Adrenal gland (tissue), 12 donors: Measurements from ENCODE around the gene GNB5. TPM values are rescaled to one million over a fixed set of nuclear protein-coding genes. Genes with fewer than 3 reads are reported as not detected.
A peak's percentile ranks its signal among the peaks of the same experiment; 100 is the strongest.

ENCODE experiments used
- DNase-seq, 7 donors: peaks; one replicate each; pipeline ENCODE4 v3.0.0-alpha.2; 2019 to 2020
- H3K27ac ChIP-seq, 5 donors: fragments of 200-600 bp; sonication (generic) in 4 of 5; 1 replicate in 3 of 5; 2 replicates in 2 of 5; pipeline versions ENCODE4 v1.5.1 to v1.8.0; 2016 to 2020; ENCODE audit warnings: mild to moderate bottlenecking in 1 of 5
- H3K27me3 ChIP-seq: fragments of 200-600 bp; 2 replicates; pipeline ENCODE4 v1.8.0; 2021
- H3K36me3 ChIP-seq, 2 donors: fragments of 200-600 bp; replicated peaks in 1 of 2; 1 replicate in 1 of 2; 2 replicates in 1 of 2; pipeline versions ENCODE4 v1.5.1 to v1.8.0; 2018 to 2022
- H3K4me1 ChIP-seq, 2 donors: fragments of 200-600 bp; replicated peaks in 1 of 2; 1 replicate in 1 of 2; 2 replicates in 1 of 2; pipeline versions ENCODE4 v1.5.1 to v1.8.0; 2018 to 2021
- H3K4me3 ChIP-seq, 4 donors: fragments of 200-600 bp; sonication (generic) in 3 of 4; one replicate each; pipeline ENCODE4 v1.5.1; 2016 to 2018
- H3K9me3 ChIP-seq, 3 donors: fragments of 200-600 bp; sonication (generic) in 1 of 3; replicated peaks in 1 of 3; 1 replicate in 2 of 3; 2 replicates in 1 of 3; pipeline versions ENCODE4 v1.5.1 to v1.8.0; 2016 to 2021
- POLR2A ChIP-seq, 2 donors: fragments of 450-650 bp; IDR thresholded peaks; one replicate each; pipeline ENCODE4 v1.6.1; 2017; ENCODE audit warnings: antibody characterized with exemption in 2 of 2, mild to moderate bottlenecking in 2 of 2, moderate library complexity in 1 of 2
- WGBS, 4 donors: extraction: QIAGEN DNeasy Blood & Tissue Kit in 2 of 4; methylation state at CpG; one replicate each; pipeline versions ENCODE4 v1.1.5 to v1.1.7; 2013 to 2017; 5-methylcytosine and 5-hydroxymethylcytosine counted together
- intact Hi-C, 2 donors: fragments of 100-400 bp; cut with DNase I; formaldehyde crosslinking; loops; one replicate each; pipeline versions ENCODE4 v1.14.1 to v1.15.0; 2022 to 2023
- polyA plus RNA-seq, 3 donors: library from polyadenylated mRNA; stranded (reverse); fragments of 200-250 nt in 2 of 3; fragments of 350-450 nt in 1 of 3; fragmentation: Illumina TruSeq in 1 of 3; extraction: RNeasy Lipid Tissue Mini Kit (QIAGEN cat#74804) in 1 of 3; gene quantifications; one replicate each; pipeline ENCODE4 v1.2.3, GENCODE V29; 2013 to 2014
- total RNA-seq, 9 donors: library from RNA; depleted of rRNA in 4 of 9; stranded (reverse); fragments of >200 nt in 4 of 9; fragments of 120-200 nt in 1 of 9; fragmentation: NEBNext Ultra II Directional in 1 of 9; extraction: Animal tissue kit (Norgen Biotek cat#: 25700) in 1 of 9; gene quantifications; one replicate each; pipeline versions ENCODE4 v1.1.0 to v1.2.4, GENCODE V29; 2013 to 2023
- TF ChIP-seq, protein P1 (sequence below), 6 experiments: fragments of 450-650 bp in 4 of 6; fragments of 200-600 bp in 2 of 6; sonication (generic) in 1 of 6; IDR thresholded peaks; 1 replicate in 5 of 6; 2 replicates in 1 of 6; pipeline versions ENCODE4 v1.5.1 to v1.8.0; 2016 to 2021; ENCODE audit warnings: antibody characterized with exemption in 6 of 6, mild to moderate bottlenecking in 2 of 6, moderate library complexity in 1 of 6
- donor health status: healthy with polysubstance abuse.
- donor health status: Bipolar disorder and iron deficiency.
- donor health status: DM: yes; HTN: yes; CAD: no.
- donor health status: DM: no; HTN: no; CAD: no.
- donor health status: DM: no; HTN: no; CAD: no.
- donor health status: DM: yes; HTN: yes; CAD: no.

GNB5 gene
- total and polyA plus RNA-seq, 12 donors, result 2.8 to 60.7 (median 18.8) TPM

GRCh38 chr15:52180851-52181450 lies 10.2 kb downstream of the GNB5 start:
- no peak for DNase-seq
- H3K27me3 ChIP-seq, result no peaks in the 10 kb centered on the region
- intact Hi-C loops, result no loop called here
- TF ChIP-seq, protein P1, sequence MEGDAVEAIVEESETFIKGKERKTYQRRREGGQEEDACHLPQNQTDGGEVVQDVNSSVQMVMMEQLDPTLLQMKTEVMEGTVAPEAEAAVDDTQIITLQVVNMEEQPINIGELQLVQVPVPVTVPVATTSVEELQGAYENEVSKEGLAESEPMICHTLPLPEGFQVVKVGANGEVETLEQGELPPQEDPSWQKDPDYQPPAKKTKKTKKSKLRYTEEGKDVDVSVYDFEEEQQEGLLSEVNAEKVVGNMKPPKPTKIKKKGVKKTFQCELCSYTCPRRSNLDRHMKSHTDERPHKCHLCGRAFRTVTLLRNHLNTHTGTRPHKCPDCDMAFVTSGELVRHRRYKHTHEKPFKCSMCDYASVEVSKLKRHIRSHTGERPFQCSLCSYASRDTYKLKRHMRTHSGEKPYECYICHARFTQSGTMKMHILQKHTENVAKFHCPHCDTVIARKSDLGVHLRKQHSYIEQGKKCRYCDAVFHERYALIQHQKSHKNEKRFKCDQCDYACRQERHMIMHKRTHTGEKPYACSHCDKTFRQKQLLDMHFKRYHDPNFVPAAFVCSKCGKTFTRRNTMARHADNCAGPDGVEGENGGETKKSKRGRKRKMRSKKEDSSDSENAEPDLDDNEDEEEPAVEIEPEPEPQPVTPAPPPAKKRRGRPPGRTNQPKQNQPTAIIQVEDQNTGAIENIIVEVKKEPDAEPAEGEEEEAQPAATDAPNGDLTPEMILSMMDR (IDR thresholded peaks at IDR 0.05), result no peak
- TF ChIP-seq POLR2A (IDR thresholded peaks at IDR 0.05), result no peak
- no peaks in the 10 kb centered on the region for H3K9me3 ChIP-seq
- no peak overlapping the region for H3K27ac ChIP-seq
- 82 to 87% (median 83%) methylated on average over 10 of the region's 10 CpGs for WGBS, 4 donors
- no peak overlapping the region for H3K4me3 ChIP-seq
- peaks cover 0 to 19% of the 10 kb centered on the region in 2 donors for H3K4me1 ChIP-seq
- H3K36me3 ChIP-seq, result no peaks in the 10 kb centered on the region

GRCh38 chr15:52180196-52180835 lies 10.9 kb downstream of the GNB5 start:
- Histone ChIP-seq H3K9me3 (no peaks in the 10 kb centered on the region), H3K36me3 (no peaks in the 10 kb centered on the region), H3K27me3 (no peaks in the 10 kb centered on the region), H3K27ac (peak overlapping the region in 4 of 5 donors; percentile 63 to 95 (median 80)), H3K4me3 (peak overlapping the region; percentile 18 to 87 (median 48)), H3K4me1 (peaks cover 0 to 15% of the 10 kb centered on the region in 2 donors)
- TF ChIP-seq POLR2A (IDR thresholded peaks at IDR 0.05), result no peak
- TF ChIP-seq, protein P1 (IDR thresholded peaks at IDR 0.05), result no peak
- no peak for DNase-seq
- intact Hi-C loops, result no loop called here
- 6 to 15% (median 13%) methylated on average over 21 to 31 of the region's 31 CpGs for WGBS, 4 donors

GRCh38 chr15:52179278-52180195 lies 11.7 kb downstream of the GNB5 start:
- Histone ChIP-seq H3K9me3 (no peaks in the 10 kb centered on the region), H3K27ac (peak overlapping the region in 4 of 5 donors; percentile 63 to 95 (median 80)), H3K36me3 (no peaks in the 10 kb centered on the region), H3K27me3 (no peaks in the 10 kb centered on the region), H3K4me3 (peak overlapping the region; percentile 18 to 87 (median 48)), H3K4me1 (peaks cover 0 to 13% of the 10 kb centered on the region in 2 donors)
- intact Hi-C loops, result no loop called here
- WGBS, 4 donors, result 0 to 2% (median 0%) methylated on average over 15 to 105 of the region's 105 CpGs
- DNase-seq, result peak; percentile 76 to 91 (median 83)
- TF ChIP-seq POLR2A (IDR thresholded peaks at IDR 0.05), result peak; percentile 50 to 57
- TF ChIP-seq, protein P1 (IDR thresholded peaks at IDR 0.05), result peak in 1 of 6 experiments; percentile 35

DNA sequence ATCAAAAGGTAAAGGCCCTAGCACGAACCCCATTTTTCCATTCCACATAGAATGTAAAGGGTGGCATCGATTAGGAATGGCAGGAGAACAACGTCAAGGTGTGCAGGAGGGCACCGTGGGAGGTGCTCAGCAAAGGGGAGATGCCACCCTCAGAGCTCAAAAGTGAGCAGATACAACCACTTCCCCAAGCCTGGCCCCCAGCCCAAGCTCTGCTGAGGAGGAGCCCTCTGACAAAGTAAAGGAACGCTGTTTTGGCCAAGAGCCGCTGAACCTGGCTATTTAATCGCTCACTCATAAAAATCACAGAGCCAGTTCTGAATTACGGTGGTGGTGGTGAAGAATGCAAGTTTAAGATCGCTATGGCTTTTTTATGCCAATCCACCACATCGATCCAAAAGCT lies 12.4 kb downstream of the GNB5 start:
- intact Hi-C loops, result no loop called here
- DNase-seq, result peak in 1 of 7 donors; percentile 25
- no peaks in the 10 kb centered on the region for H3K36me3 ChIP-seq
- H3K4me3 ChIP-seq, result peak overlapping the region in 3 of 4 donors; percentile 13 to 87 (median 57)
- H3K4me1 ChIP-seq, result peaks cover 0 to 13% of the 10 kb centered on the region in 2 donors
- WGBS, 4 donors, result 25 to 30% (median 28%) methylated on average over 10 of the region's 10 CpGs
- H3K9me3 ChIP-seq, result no peaks in the 10 kb centered on the region
- H3K27me3 ChIP-seq, result no peaks in the 10 kb centered on the region
- peak overlapping the region in 4 of 5 donors; percentile 63 to 95 (median 80) for H3K27ac ChIP-seq
- TF ChIP-seq POLR2A (IDR thresholded peaks at IDR 0.05), result no peak
- TF ChIP-seq, protein P1 (IDR thresholded peaks at IDR 0.05), result no peak
